Breast epithelium (tissue), 4 donors: ENCODE measurements around the gene YY1. TPM values are rescaled to one million over a fixed set of nuclear protein-coding genes. Genes with fewer than 3 reads are reported as not detected.
A peak's percentile ranks its signal among the peaks of the same experiment; 100 is the strongest.
"Not testable (repeated sequence)": the region's sequence is repeated elsewhere in the genome, so short reads cannot be mapped to it uniquely, and the experiment has no call there.

Experiments used
- DNase-seq, 2 donors: peaks; one replicate each; pipeline ENCODE4 v3.0.0-alpha.2; 2019; ENCODE audit warnings: low spot score in 2 of 2
- H3K27ac ChIP-seq, 2 donors: fragments of 200-600 bp; sonication (generic) in 1 of 2; one replicate each; pipeline ENCODE4 v1.5.1; 2016 to 2019; ENCODE audit warnings: mild to moderate bottlenecking in 1 of 2
- H3K27me3 ChIP-seq, 2 donors: fragments of 200-600 bp; sonication (generic) in 1 of 2; one replicate each; pipeline versions ENCODE4 v1.5.1 to v1.6.0; 2017 to 2019; ENCODE audit warnings: control low read depth in 1 of 2, mild to moderate bottlenecking in 1 of 2
- H3K36me3 ChIP-seq: fragments of 200-600 bp; one replicate; pipeline ENCODE4 v1.5.1; 2019
- H3K4me1 ChIP-seq, 2 donors: fragments of 200-600 bp; sonication (generic); one replicate each; pipeline ENCODE4 v1.5.1; 2016 to 2019; ENCODE audit warnings: control low read depth in 1 of 2
- H3K4me3 ChIP-seq, 3 donors: fragments of 200-600 bp; sonication (generic); 1 replicate in 2 of 3; 2 replicates in 1 of 3; pipeline ENCODE4 v1.5.1; 2016 to 2019; ENCODE audit warnings: mild to moderate bottlenecking in 3 of 3, moderate library complexity in 2 of 3
- H3K9me3 ChIP-seq, 2 donors: fragments of 200-600 bp; sonication (generic) in 1 of 2; one replicate each; pipeline ENCODE4 v1.5.1; 2016 to 2019; ENCODE audit warnings: control low read depth in 1 of 2
- CTCF ChIP-seq, 3 donors: fragments of 450-650 bp; IDR thresholded peaks; one replicate each; pipeline ENCODE4 v1.5.1; 2016 to 2017; ENCODE audit warnings: antibody characterized with exemption in 3 of 3, mild to moderate bottlenecking in 3 of 3, moderate library complexity in 3 of 3
- POLR2A ChIP-seq: fragments of 450-650 bp; IDR thresholded peaks from one replicate; pipeline ENCODE4 v1.6.1; 2016; ENCODE audit warnings: antibody characterized with exemption, mild to moderate bottlenecking, moderate library complexity
- POLR2AphosphoS5 ChIP-seq, 3 donors: sonication (generic); formaldehyde crosslinking; IDR thresholded peaks; one replicate each; pipeline ENCODE4 v1.6.1; 2017; ENCODE audit warnings: antibody characterized with exemption in 3 of 3
- intact Hi-C: fragments of 100-400 bp; cut with DNase I; formaldehyde crosslinking; loops from one replicate; pipeline ENCODE4 v1.15.1; 2023; ENCODE audit warnings: low total_unique reads
- total RNA-seq, 3 donors: library from RNA; depleted of rRNA; stranded (reverse); fragments of >200 nt; gene quantifications; one replicate each; pipeline ENCODE4 v1.1.0, GENCODE V29; 2016

Gene YY1
- total RNA-seq, 3 donors from 2014 or later: 46.2 to 61.2 (median 50.6) TPM

GRCh38 chr14:100201701-100202100, 37.2 kb upstream of the YY1 start:
- Histone ChIP-seq H3K4me3 (no peak overlapping the region), H3K27ac (no peak overlapping the region), H3K36me3 (no peaks in the 10 kb centered on the region), H3K27me3 (no peaks in the 10 kb centered on the region), H3K4me1 (no peaks in the 10 kb centered on the region), H3K9me3 (no peaks in the 10 kb centered on the region)
- intact Hi-C loops: no loop called here
- TF ChIP-seq POLR2AphosphoS5 (IDR thresholded peaks at IDR 0.05) (no peak), CTCF (IDR thresholded peaks at IDR 0.05) (no peak), POLR2A (no peak)
- DNase-seq: no peak

- DNase-seq: no peak
- Histone ChIP-seq H3K27me3 (no peaks in the 10 kb centered on the region), H3K27ac (no peak overlapping the region), H3K4me1 (no peaks in the 10 kb centered on the region), H3K4me3 (no peak overlapping the region), H3K9me3 (no peaks in the 10 kb centered on the region), H3K36me3 (no peaks in the 10 kb centered on the region)
- no peak for TF ChIP-seq CTCF (IDR thresholded peaks at IDR 0.05)
- no peak for TF ChIP-seq POLR2A
- TF ChIP-seq POLR2AphosphoS5 (IDR thresholded peaks at IDR 0.05): no peak
- intact Hi-C loops: no loop called here
Observed at GRCh38 chr14:100202712-100203111, 36.2 kb upstream of the YY1 start.

- no peak for TF ChIP-seq POLR2AphosphoS5 (IDR thresholded peaks at IDR 0.05)
- TF ChIP-seq CTCF (IDR thresholded peaks at IDR 0.05): no peak
- no peak for TF ChIP-seq POLR2A
- intact Hi-C loops: no loop called here
- Histone ChIP-seq H3K27ac (no peak overlapping the region), H3K9me3 (no peaks in the 10 kb centered on the region), H3K4me3 (no peak overlapping the region), H3K27me3 (no peaks in the 10 kb centered on the region), H3K4me1 (no peaks in the 10 kb centered on the region), H3K36me3 (no peaks in the 10 kb centered on the region)
- DNase-seq: no peak
Observed at GRCh38 chr14:100203146-100203545, 35.8 kb upstream of the YY1 start.

- no peaks in the 10 kb centered on the region for H3K4me1 ChIP-seq
- no peaks in the 10 kb centered on the region for H3K36me3 ChIP-seq
- TF ChIP-seq POLR2AphosphoS5 (IDR thresholded peaks at IDR 0.05) (no peak), CTCF (IDR thresholded peaks at IDR 0.05) (no peak), POLR2A (no peak)
- H3K4me3 ChIP-seq: no peak overlapping the region
- no peak for DNase-seq
- intact Hi-C loops: no loop called here
- no peaks in the 10 kb centered on the region for H3K27me3 ChIP-seq
- H3K9me3 ChIP-seq: no peaks in the 10 kb centered on the region
- H3K27ac ChIP-seq: peak overlapping the region; percentile 14 to 45
Observed at GRCh38 chr14:100203962-100204834, 34.7 kb upstream of the YY1 start.

GRCh38 chr14:100204835-100205167, 34.1 kb upstream of the YY1 start:
- H3K9me3 ChIP-seq, H3K36me3 ChIP-seq, H3K4me3 ChIP-seq, intact Hi-C loops, DNase-seq, H3K27me3 ChIP-seq, H3K4me1 ChIP-seq: not testable (repeated sequence)
- H3K27ac ChIP-seq: peak overlapping the region in 1 of 2 donors; percentile 45

GRCh38 chr14:100207588-100207987, 31.4 kb upstream of the YY1 start:
- H3K4me3 ChIP-seq, H3K27ac ChIP-seq, H3K36me3 ChIP-seq, H3K9me3 ChIP-seq, H3K27me3 ChIP-seq, H3K4me1 ChIP-seq, intact Hi-C loops, DNase-seq: not testable (repeated sequence)

GRCh38 chr14:100208136-100208535, 30.8 kb upstream of the YY1 start:
- DNase-seq, intact Hi-C loops, H3K27ac ChIP-seq, H3K4me1 ChIP-seq, H3K4me3 ChIP-seq, H3K9me3 ChIP-seq, H3K27me3 ChIP-seq, H3K36me3 ChIP-seq: not testable (repeated sequence)
